ENCODE results near the gene CPSF2. TPM values are rescaled to one million over a fixed set of nuclear protein-coding genes. Genes with fewer than 3 reads are reported as not detected.
A peak's percentile ranks its signal among the peaks of the same experiment; 100 is the strongest.
"Not testable (repeated sequence)": the region's sequence is repeated elsewhere in the genome, so short reads cannot be mapped to it uniquely, and the experiment has no call there.

The CPSF2 gene
- total and polyA plus RNA-seq, 2 donors (not counting 1 experiment from before 2014, with no cell fraction given): 41.8 to 46.9 TPM

DNA sequence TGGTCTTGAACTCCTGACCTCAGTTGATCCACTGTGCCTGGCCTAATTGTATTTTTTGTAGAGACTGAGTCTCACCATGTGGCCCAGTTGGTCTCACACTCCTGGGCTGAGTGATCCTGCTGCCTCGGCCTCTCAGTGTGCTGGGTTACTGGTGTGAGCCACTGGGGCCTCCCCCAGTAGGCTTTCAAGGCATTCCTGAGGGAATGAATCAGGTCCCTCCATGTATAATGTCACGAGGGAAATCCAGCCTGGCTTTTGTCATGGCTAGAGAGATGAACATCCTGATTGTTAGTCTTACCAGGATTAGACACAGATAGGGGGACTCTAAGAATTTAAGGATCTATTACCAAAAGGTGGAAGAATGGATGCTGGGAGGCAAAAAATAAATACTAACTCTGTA, 51.9 kb downstream of the CPSF2 start:
- Histone ChIP-seq H4K20me1 (ENCODE audit: control insufficient read depth, extremely low read depth, insufficient read depth, low read length) (no peaks in the 10 kb centered on the region), H3K27ac (ENCODE audit: insufficient read depth, low read length) (no peak overlapping the region), H3K9ac (ENCODE audit: insufficient read depth, low read length) (no peak overlapping the region), H3K36me3 (ENCODE audit: control insufficient read depth, insufficient read depth, low read length) (no peaks in the 10 kb centered on the region), H3K4me1 (ENCODE audit: control insufficient read depth, extremely low read depth, insufficient read depth, low read length) (no peaks in the 10 kb centered on the region), H3K4me2 (ENCODE audit: extremely low read depth, insufficient read depth, low read length) (no peak overlapping the region), H3K9me3 (ENCODE audit: control insufficient read depth, insufficient read depth, low read depth, low read length) (no peaks in the 10 kb centered on the region), H3K4me3 (replicated peaks in 1 of 4; ENCODE audit: control extremely low read depth in 1 of 4, insufficient read depth in 1 of 4, low read depth in 3 of 4, low read length in 4 of 4) (no peak overlapping the region), H3K79me2 (ENCODE audit: control insufficient read depth, insufficient read depth, low read length) (no peaks in the 10 kb centered on the region), H3K27me3 (ENCODE audit: control insufficient read depth, insufficient read depth, low read length) (no peaks in the 10 kb centered on the region), H2AFZ (ENCODE audit: low read length) (no peak overlapping the region)
- TF ChIP-seq, protein P1, sequence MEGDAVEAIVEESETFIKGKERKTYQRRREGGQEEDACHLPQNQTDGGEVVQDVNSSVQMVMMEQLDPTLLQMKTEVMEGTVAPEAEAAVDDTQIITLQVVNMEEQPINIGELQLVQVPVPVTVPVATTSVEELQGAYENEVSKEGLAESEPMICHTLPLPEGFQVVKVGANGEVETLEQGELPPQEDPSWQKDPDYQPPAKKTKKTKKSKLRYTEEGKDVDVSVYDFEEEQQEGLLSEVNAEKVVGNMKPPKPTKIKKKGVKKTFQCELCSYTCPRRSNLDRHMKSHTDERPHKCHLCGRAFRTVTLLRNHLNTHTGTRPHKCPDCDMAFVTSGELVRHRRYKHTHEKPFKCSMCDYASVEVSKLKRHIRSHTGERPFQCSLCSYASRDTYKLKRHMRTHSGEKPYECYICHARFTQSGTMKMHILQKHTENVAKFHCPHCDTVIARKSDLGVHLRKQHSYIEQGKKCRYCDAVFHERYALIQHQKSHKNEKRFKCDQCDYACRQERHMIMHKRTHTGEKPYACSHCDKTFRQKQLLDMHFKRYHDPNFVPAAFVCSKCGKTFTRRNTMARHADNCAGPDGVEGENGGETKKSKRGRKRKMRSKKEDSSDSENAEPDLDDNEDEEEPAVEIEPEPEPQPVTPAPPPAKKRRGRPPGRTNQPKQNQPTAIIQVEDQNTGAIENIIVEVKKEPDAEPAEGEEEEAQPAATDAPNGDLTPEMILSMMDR (conservative IDR thresholded peaks at IDR 0.05 in 1 of 2, IDR thresholded peaks at IDR 0.05 in 1 of 2; ENCODE audit: low read depth in 1 of 2, low read length in 2 of 2): no peak
- TF ChIP-seq EZH2 (IDR thresholded peaks at IDR 0.05; ENCODE audit: low read length, missing control alignments): no peak
- peak in 1 of 2 donors; percentile 36 for DNase-seq (ENCODE audit: low read depth in 2 of 2)

DNA sequence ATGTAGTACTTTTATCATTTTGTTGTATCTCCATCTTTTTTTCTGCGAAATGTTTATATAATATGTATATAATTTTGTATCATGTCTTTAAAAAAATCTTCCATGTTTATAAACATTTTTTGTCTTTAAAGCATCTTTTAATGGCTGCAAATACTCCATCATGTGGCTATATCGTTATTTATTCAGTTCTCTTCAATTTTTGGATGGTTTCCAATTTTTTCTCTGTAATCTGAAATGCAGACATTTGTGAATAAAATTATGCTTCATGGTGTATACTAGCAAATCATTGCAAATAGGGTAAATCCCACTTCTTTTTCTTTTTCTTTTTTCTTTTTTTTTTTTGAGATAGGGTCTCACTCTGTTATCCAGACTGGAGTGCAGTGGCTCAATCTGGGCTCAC, 54.0 kb downstream of the CPSF2 start:
- no peak overlapping the region for H3K9ac ChIP-seq (ENCODE audit: insufficient read depth, low read length)
- H3K4me2 ChIP-seq (ENCODE audit: extremely low read depth, insufficient read depth, low read length): no peak overlapping the region
- H4K20me1 ChIP-seq (ENCODE audit: control insufficient read depth, extremely low read depth, insufficient read depth, low read length): no peaks in the 10 kb centered on the region
- TF ChIP-seq, protein P1 (conservative IDR thresholded peaks at IDR 0.05 in 1 of 2, IDR thresholded peaks at IDR 0.05 in 1 of 2; ENCODE audit: low read depth in 1 of 2, low read length in 2 of 2): no peak
- no peak for TF ChIP-seq EZH2 (IDR thresholded peaks at IDR 0.05; ENCODE audit: low read length, missing control alignments)
- no peak overlapping the region for H3K4me3 ChIP-seq (replicated peaks in 1 of 4; ENCODE audit: control extremely low read depth in 1 of 4, insufficient read depth in 1 of 4, low read depth in 3 of 4, low read length in 4 of 4)
- no peaks in the 10 kb centered on the region for H3K4me1 ChIP-seq (ENCODE audit: control insufficient read depth, extremely low read depth, insufficient read depth, low read length)
- H3K27ac ChIP-seq (ENCODE audit: insufficient read depth, low read length): no peak overlapping the region
- no peak overlapping the region for H2AFZ ChIP-seq (ENCODE audit: low read length)
- no peaks in the 10 kb centered on the region for H3K27me3 ChIP-seq (ENCODE audit: control insufficient read depth, insufficient read depth, low read length)
- no peaks in the 10 kb centered on the region for H3K36me3 ChIP-seq (ENCODE audit: control insufficient read depth, insufficient read depth, low read length)
- DNase-seq (ENCODE audit: low read depth in 2 of 2): no peak
- no peaks in the 10 kb centered on the region for H3K9me3 ChIP-seq (ENCODE audit: control insufficient read depth, insufficient read depth, low read depth, low read length)
- H3K79me2 ChIP-seq (ENCODE audit: control insufficient read depth, insufficient read depth, low read length): no peaks in the 10 kb centered on the region

DNA sequence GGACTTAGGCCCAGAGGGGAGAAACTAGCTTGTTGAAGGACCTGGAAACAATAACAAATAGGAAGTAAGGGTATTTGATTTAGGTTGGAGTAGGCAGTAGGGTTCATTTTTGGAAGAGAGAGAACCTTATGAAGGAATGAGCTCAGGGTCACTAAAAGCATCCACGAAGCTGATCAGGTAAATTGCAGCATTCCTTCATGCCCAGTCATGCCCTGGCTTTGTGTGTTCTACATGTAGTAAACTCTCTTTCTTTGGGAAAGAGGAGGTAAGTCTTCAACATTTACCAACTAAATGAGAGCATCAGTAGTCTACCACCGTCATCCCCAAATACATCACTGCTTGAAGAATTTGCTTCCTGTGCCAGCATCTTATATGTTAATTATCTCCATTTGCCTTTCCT, 54.7 kb downstream of the CPSF2 start:
- TF ChIP-seq, protein P1 (conservative IDR thresholded peaks at IDR 0.05 in 1 of 2, IDR thresholded peaks at IDR 0.05 in 1 of 2; ENCODE audit: low read depth in 1 of 2, low read length in 2 of 2): no peak
- no peak for TF ChIP-seq EZH2 (IDR thresholded peaks at IDR 0.05; ENCODE audit: low read length, missing control alignments)
- DNase-seq (ENCODE audit: low read depth in 2 of 2): no peak
- no peak overlapping the region for H3K4me3 ChIP-seq (replicated peaks in 1 of 4; ENCODE audit: control extremely low read depth in 1 of 4, insufficient read depth in 1 of 4, low read depth in 3 of 4, low read length in 4 of 4)
- H4K20me1 ChIP-seq (ENCODE audit: control insufficient read depth, extremely low read depth, insufficient read depth, low read length): no peaks in the 10 kb centered on the region
- H3K4me2 ChIP-seq (ENCODE audit: extremely low read depth, insufficient read depth, low read length): no peak overlapping the region
- H3K36me3 ChIP-seq (ENCODE audit: control insufficient read depth, insufficient read depth, low read length): no peaks in the 10 kb centered on the region
- no peaks in the 10 kb centered on the region for H3K9me3 ChIP-seq (ENCODE audit: control insufficient read depth, insufficient read depth, low read depth, low read length)
- H3K4me1 ChIP-seq (ENCODE audit: control insufficient read depth, extremely low read depth, insufficient read depth, low read length): no peaks in the 10 kb centered on the region
- no peak overlapping the region for H2AFZ ChIP-seq (ENCODE audit: low read length)
- H3K79me2 ChIP-seq (ENCODE audit: control insufficient read depth, insufficient read depth, low read length): no peaks in the 10 kb centered on the region
- no peak overlapping the region for H3K9ac ChIP-seq (ENCODE audit: insufficient read depth, low read length)
- H3K27ac ChIP-seq (ENCODE audit: insufficient read depth, low read length): no peak overlapping the region
- no peaks in the 10 kb centered on the region for H3K27me3 ChIP-seq (ENCODE audit: control insufficient read depth, insufficient read depth, low read length)

DNA sequence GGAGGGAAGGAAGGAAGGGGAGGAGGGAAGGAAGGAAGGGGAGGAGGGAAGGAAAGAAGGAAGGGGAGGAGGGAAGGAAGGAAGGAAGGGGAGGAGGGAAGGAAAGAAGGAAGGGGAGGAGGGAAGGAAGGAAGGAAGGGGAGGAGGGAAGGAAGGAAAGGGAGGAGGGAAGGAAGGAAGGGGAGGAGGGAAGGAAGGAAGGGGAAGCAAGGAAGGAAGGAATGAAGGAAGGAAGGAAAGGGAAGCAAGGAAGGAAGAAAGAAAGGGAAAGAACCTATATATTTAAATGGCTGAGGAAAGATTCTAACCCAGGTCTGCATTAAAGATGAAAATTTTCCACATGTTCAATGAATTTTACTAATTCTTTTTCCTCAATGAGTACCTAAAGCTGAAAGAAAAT, 57.4 kb downstream of the CPSF2 start:
- H3K9ac ChIP-seq (ENCODE audit: insufficient read depth, low read length); H3K4me1 ChIP-seq (ENCODE audit: control insufficient read depth, extremely low read depth, insufficient read depth, low read length); DNase-seq (ENCODE audit: low read depth in 2 of 2); H3K9me3 ChIP-seq (ENCODE audit: control insufficient read depth, insufficient read depth, low read depth, low read length); H4K20me1 ChIP-seq (ENCODE audit: control insufficient read depth, extremely low read depth, insufficient read depth, low read length); H3K4me3 ChIP-seq (replicated peaks in 1 of 4; ENCODE audit: control extremely low read depth in 1 of 4, insufficient read depth in 1 of 4, low read depth in 3 of 4, low read length in 4 of 4); H2AFZ ChIP-seq (ENCODE audit: low read length); H3K79me2 ChIP-seq (ENCODE audit: control insufficient read depth, insufficient read depth, low read length); H3K27me3 ChIP-seq (ENCODE audit: control insufficient read depth, insufficient read depth, low read length); H3K27ac ChIP-seq (ENCODE audit: insufficient read depth, low read length); H3K36me3 ChIP-seq (ENCODE audit: control insufficient read depth, insufficient read depth, low read length); H3K4me2 ChIP-seq (ENCODE audit: extremely low read depth, insufficient read depth, low read length): not testable (repeated sequence)

All from fibroblast of lung (primary cell).